ENCODE results near the gene MATN4.

MATN4 gene

DNA sequence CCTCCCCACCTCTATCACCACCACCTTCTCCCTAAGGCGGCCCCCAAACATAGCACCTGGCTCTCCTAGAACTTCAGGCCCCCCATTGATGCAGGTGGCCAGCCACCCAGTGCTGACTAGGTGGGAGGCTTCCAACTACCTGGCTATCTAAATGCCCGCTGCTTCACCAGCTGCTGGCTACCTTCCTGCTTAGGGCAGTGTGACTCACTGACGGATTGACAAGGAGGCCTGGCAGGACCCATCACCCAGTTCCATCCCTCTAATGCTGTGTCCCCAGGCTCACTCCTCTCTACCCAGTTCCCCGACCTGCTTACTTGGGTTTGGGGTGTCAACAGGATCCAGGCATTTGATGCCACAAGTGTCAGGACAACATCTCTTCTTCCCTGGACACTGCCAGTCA lies 54.8 kb downstream of the MATN4 start:
- H3K9me2 ChIP-seq (replicated peaks; ENCODE audit: insufficient read depth, low read length), result no peaks in the 10 kb centered on the region
- H3K9ac ChIP-seq (ENCODE audit: low read length), result no peak overlapping the region
- H3K79me2 ChIP-seq (ENCODE audit: low read length), result no peaks in the 10 kb centered on the region
- no peak for DNase-seq
- no peaks in the 10 kb centered on the region for H3K9me3 ChIP-seq (replicated peaks; ENCODE audit: insufficient read depth, low read length)
- no peaks in the 10 kb centered on the region for H3K27me3 ChIP-seq (replicated peaks; ENCODE audit: insufficient read depth, low read length)
- no peak overlapping the region for H3K4me2 ChIP-seq (ENCODE audit: low read depth, low read length)
- no peak overlapping the region for H2AFZ ChIP-seq (ENCODE audit: low read length)
- H3K36me3 ChIP-seq (replicated peaks; ENCODE audit: insufficient read depth, low read length), result no peaks in the 10 kb centered on the region
- peaks cover 15% of the 10 kb centered on the region for H3F3A ChIP-seq (ENCODE audit: insufficient read depth, low read length)
- TF ChIP-seq EZH2phosphoT487 (IDR thresholded peaks at IDR 0.05; ENCODE audit: low read length), result no peak
- no peak overlapping the region for H3K27ac ChIP-seq (ENCODE audit: low read length)
- no peak overlapping the region for H3K4me3 ChIP-seq (ENCODE audit: low read length)
- no peaks in the 10 kb centered on the region for H4K20me1 ChIP-seq (ENCODE audit: insufficient read depth, low read length)
- H3K4me1 ChIP-seq (ENCODE audit: low read length), result peaks cover 15% of the 10 kb centered on the region

DNA sequence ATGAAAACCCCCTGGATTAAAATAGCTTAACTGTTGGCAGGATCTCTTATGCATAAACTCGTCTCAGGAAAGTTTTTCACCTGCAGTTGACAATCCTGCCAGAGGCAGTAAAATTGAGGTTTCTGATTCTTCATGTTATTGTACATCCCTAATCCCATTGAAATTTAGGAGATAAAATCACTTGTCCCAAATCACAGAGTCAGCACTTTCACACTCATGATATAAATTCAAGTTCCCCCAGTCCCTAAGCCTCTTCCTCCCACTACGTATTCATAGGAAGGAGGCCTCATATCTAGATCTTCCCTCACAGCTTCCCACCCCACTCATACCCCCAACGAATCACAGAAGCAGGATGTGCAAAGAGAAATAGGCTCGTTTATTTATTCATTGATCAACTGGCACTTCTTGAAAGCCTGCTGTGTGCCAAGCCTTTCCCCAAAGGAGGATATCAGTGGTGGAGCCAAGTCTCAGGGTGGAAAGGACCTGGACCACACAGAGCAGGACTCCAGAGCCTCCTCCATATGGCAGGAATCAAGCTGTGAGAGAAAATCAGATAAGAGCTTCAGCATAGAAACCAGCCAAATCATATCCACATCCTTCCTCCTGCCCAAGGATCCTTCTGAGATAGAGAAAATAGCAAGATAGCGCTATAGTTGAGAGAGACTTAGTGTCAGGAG lies 56.1 kb downstream of the MATN4 start:
- Histone ChIP-seq H3K4me1 (ENCODE audit: low read length) (peaks cover 15% of the 10 kb centered on the region), H3K4me2 (ENCODE audit: low read depth, low read length) (no peak overlapping the region), H3F3A (ENCODE audit: insufficient read depth, low read length) (peaks cover 15% of the 10 kb centered on the region), H3K4me3 (ENCODE audit: low read length) (no peak overlapping the region), H3K27me3 (replicated peaks; ENCODE audit: insufficient read depth, low read length) (no peaks in the 10 kb centered on the region), H3K79me2 (ENCODE audit: low read length) (no peaks in the 10 kb centered on the region), H2AFZ (ENCODE audit: low read length) (no peak overlapping the region), H4K20me1 (ENCODE audit: insufficient read depth, low read length) (no peaks in the 10 kb centered on the region), H3K36me3 (replicated peaks; ENCODE audit: insufficient read depth, low read length) (no peaks in the 10 kb centered on the region), H3K9me3 (replicated peaks; ENCODE audit: insufficient read depth, low read length) (no peaks in the 10 kb centered on the region), H3K27ac (ENCODE audit: low read length) (no peak overlapping the region), H3K9ac (ENCODE audit: low read length) (no peak overlapping the region), H3K9me2 (replicated peaks; ENCODE audit: insufficient read depth, low read length) (no peaks in the 10 kb centered on the region)
- DNase-seq, result no peak
- TF ChIP-seq EZH2phosphoT487 (IDR thresholded peaks at IDR 0.05; ENCODE audit: low read length), result no peak
- no peak for TF ChIP-seq EZH2 (optimal IDR thresholded peaks at IDR 0.05; ENCODE audit: low read depth, low read length)
- TF ChIP-seq, protein P1, sequence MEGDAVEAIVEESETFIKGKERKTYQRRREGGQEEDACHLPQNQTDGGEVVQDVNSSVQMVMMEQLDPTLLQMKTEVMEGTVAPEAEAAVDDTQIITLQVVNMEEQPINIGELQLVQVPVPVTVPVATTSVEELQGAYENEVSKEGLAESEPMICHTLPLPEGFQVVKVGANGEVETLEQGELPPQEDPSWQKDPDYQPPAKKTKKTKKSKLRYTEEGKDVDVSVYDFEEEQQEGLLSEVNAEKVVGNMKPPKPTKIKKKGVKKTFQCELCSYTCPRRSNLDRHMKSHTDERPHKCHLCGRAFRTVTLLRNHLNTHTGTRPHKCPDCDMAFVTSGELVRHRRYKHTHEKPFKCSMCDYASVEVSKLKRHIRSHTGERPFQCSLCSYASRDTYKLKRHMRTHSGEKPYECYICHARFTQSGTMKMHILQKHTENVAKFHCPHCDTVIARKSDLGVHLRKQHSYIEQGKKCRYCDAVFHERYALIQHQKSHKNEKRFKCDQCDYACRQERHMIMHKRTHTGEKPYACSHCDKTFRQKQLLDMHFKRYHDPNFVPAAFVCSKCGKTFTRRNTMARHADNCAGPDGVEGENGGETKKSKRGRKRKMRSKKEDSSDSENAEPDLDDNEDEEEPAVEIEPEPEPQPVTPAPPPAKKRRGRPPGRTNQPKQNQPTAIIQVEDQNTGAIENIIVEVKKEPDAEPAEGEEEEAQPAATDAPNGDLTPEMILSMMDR (IDR thresholded peaks at IDR 0.05; ENCODE audit: low read length), result no peak

DNA sequence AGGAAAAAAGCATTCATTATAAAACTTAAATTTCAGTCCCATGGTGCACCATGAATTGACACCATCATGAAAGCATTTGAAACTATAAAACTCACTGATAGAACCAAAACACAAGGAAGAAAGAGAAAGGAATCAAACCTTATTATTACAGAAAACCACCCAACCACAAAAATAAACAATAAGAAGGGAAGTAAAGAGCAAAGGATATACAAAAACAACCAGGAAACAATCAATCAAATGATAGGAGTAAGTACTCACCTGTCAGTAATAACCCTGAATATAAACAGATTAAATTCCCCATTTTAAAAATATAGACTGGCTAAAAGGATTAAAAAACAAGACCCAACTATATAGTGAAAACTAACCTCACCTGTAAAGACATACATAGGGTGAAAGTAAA lies 59.5 kb downstream of the MATN4 start:
- Histone ChIP-seq H3K9ac (ENCODE audit: low read length) (no peak overlapping the region), H2AFZ (ENCODE audit: low read length) (no peak overlapping the region), H3K27me3 (replicated peaks; ENCODE audit: insufficient read depth, low read length) (no peaks in the 10 kb centered on the region), H3F3A (ENCODE audit: insufficient read depth, low read length) (peaks cover 4% of the 10 kb centered on the region; the same call in 1 of the 2 replicates), H3K4me1 (ENCODE audit: low read length) (peaks cover 14% of the 10 kb centered on the region; the same call in 1 of the 2 replicates), H3K9me2 (replicated peaks; ENCODE audit: insufficient read depth, low read length) (no peaks in the 10 kb centered on the region), H4K20me1 (ENCODE audit: insufficient read depth, low read length) (no peaks in the 10 kb centered on the region), H3K4me3 (ENCODE audit: low read length) (no peak overlapping the region), H3K9me3 (replicated peaks; ENCODE audit: insufficient read depth, low read length) (no peaks in the 10 kb centered on the region), H3K27ac (ENCODE audit: low read length) (no peak overlapping the region), H3K4me2 (ENCODE audit: low read depth, low read length) (no peak overlapping the region), H3K36me3 (replicated peaks; ENCODE audit: insufficient read depth, low read length) (no peaks in the 10 kb centered on the region), H3K79me2 (ENCODE audit: low read length) (no peaks in the 10 kb centered on the region)
- no peak for DNase-seq
- TF ChIP-seq, protein P1 (IDR thresholded peaks at IDR 0.05; ENCODE audit: low read length), result no peak
- TF ChIP-seq EZH2phosphoT487 (IDR thresholded peaks at IDR 0.05; ENCODE audit: low read length) (no peak), EZH2 (optimal IDR thresholded peaks at IDR 0.05; ENCODE audit: low read depth, low read length) (no peak)

DNA sequence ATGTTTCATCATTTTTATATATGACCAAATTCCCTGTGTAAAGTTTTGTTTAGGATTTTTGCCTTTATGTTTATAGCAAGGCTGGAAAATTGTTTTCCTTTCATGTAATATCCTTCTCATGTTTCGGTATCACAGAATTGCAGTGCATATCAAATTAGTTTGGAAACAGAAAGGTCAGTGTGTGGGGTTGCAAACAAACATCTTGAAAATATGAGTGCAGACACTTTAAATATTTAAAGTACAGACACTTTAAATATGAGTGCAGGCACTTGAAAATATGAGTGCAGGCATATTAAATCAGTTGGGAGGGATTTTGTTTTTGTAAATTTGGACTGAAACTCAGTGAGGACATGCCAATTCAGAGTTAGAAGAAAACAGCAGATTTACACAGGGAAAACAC lies 60.2 kb downstream of the MATN4 start:
- TF ChIP-seq, protein P1 (IDR thresholded peaks at IDR 0.05; ENCODE audit: low read length), result no peak
- no peak for DNase-seq
- no peaks in the 10 kb centered on the region for H3K36me3 ChIP-seq (replicated peaks; ENCODE audit: insufficient read depth, low read length)
- H3K4me3 ChIP-seq (ENCODE audit: low read length), result no peak overlapping the region
- no peak overlapping the region for H2AFZ ChIP-seq (ENCODE audit: low read length)
- no peaks in the 10 kb centered on the region for H4K20me1 ChIP-seq (ENCODE audit: insufficient read depth, low read length)
- no peak overlapping the region for H3K9ac ChIP-seq (ENCODE audit: low read length)
- H3K4me2 ChIP-seq (ENCODE audit: low read depth, low read length), result no peak overlapping the region
- H3K9me3 ChIP-seq (replicated peaks; ENCODE audit: insufficient read depth, low read length), result no peaks in the 10 kb centered on the region
- H3K9me2 ChIP-seq (replicated peaks; ENCODE audit: insufficient read depth, low read length), result no peaks in the 10 kb centered on the region
- H3K79me2 ChIP-seq (ENCODE audit: low read length), result no peaks in the 10 kb centered on the region
- H3F3A ChIP-seq (ENCODE audit: insufficient read depth, low read length), result peaks cover 4% of the 10 kb centered on the region; the same call in 1 of the 2 replicates
- H3K27me3 ChIP-seq (replicated peaks; ENCODE audit: insufficient read depth, low read length), result no peaks in the 10 kb centered on the region
- H3K27ac ChIP-seq (ENCODE audit: low read length), result no peak overlapping the region
- peaks cover 14% of the 10 kb centered on the region; the same call in 1 of the 2 replicates for H3K4me1 ChIP-seq (ENCODE audit: low read length)

Measured in MM.1S (cell line).